ENCODE data around the gene NOL12.

NOL12 gene

DNA sequence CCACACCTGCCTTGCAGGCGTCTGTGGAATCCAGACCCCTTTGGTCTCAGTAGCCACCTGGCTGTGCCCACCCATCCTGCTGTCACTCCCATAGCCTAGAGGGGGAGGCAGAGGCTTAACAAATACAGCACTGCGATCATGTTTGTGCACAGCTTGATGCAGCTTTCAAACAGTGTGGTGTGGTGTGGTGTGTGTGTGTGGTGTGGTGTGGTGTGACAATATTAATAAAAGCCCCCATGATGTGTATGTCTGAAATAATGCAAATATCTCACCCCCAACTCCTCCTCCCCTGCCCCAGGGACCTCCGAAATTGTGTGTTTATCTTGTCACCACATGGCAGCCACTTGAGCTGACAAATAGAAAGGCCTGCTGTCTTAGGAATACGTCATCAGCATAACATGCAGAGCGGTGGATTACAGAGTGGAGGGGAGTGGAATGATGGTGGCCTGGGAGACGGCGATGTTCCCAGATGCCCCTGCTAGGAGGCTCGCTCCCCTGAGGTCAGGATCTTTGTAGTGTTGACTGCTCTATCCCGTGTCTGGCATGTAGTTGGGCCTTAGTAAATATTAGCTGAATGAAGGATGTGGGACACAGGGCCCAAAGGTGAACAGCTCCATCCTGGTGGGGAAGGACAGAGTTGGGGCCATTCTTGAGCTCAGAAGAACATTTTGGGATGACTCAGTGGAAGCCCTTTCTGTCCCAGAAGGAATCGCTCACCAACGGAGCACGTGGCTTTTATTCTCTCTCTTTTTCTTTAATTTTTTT, 24.8 kb upstream of the NOL12 start:
- Histone ChIP-seq H3K9me3 (no peaks in the 10 kb centered on the region), H3K4me3 (no peak overlapping the region), H3K27me3 (no peaks in the 10 kb centered on the region), H3K27ac (peak overlapping the region; percentile 37 to 49), H3K36me3 (peaks cover 0 to 11% (median 10%) of the 10 kb centered on the region in 3 donors), H3K4me1 (peaks cover 0 to 41% (median 25%) of the 10 kb centered on the region in 4 donors)
- no peak for DNase-seq
- peak; percentile 28 to 43 for TF ChIP-seq CTCF (IDR thresholded peaks at IDR 0.05)
- intact Hi-C loops (cut with DNase I; ENCODE audit: low total_unique reads): no loop called here

- H3K4me1 ChIP-seq: peaks cover 0 to 41% (median 25%) of the 10 kb centered on the region in 4 donors
- H3K4me3 ChIP-seq: no peak overlapping the region
Measured at GRCh38 chr22:37662039-37662438, 24.1 kb upstream of the NOL12 start.

GRCh38 chr22:37663521-37664140, 22.5 kb upstream of the NOL12 start:
- no peak overlapping the region for H3K4me3 ChIP-seq
- intact Hi-C loops (cut with DNase I; ENCODE audit: low total_unique reads): loop anchor here (2.0 kb wide), 1 partner anchor 17 kb away; no protein-coding TSS in a partner anchor
- no peaks in the 10 kb centered on the region for H3K9me3 ChIP-seq
- peaks cover 0 to 34% (median 22%) of the 10 kb centered on the region in 4 donors for H3K4me1 ChIP-seq
- no peak for TF ChIP-seq CTCF (IDR thresholded peaks at IDR 0.05)
- H3K27me3 ChIP-seq: no peaks in the 10 kb centered on the region
- no peak overlapping the region for H3K27ac ChIP-seq
- H3K36me3 ChIP-seq: peaks cover 0 to 15% (median 14%) of the 10 kb centered on the region in 3 donors
- no peak for DNase-seq

More at GRCh38 chr22:37662039-37662438, 24.1 kb upstream of the NOL12 start:
- Histone ChIP-seq H3K27me3 (no peaks in the 10 kb centered on the region), H3K27ac (peak overlapping the region; percentile 37 to 49), H3K36me3 (peaks cover 0 to 15% (median 14%) of the 10 kb centered on the region in 3 donors), H3K9me3 (no peaks in the 10 kb centered on the region)
- intact Hi-C loops (cut with DNase I; ENCODE audit: low total_unique reads): loop anchor here (2.0 kb wide), 1 partner anchor 19 kb away; no protein-coding TSS in a partner anchor
- DNase-seq: no peak
- TF ChIP-seq CTCF (IDR thresholded peaks at IDR 0.05): no peak

GRCh38 chr22:37664249-37665101, 21.7 kb upstream of the NOL12 start:
- no peak for DNase-seq
- peaks cover 0 to 29% (median 18%) of the 10 kb centered on the region in 4 donors for H3K4me1 ChIP-seq
- no peak for TF ChIP-seq CTCF (IDR thresholded peaks at IDR 0.05)
- H3K9me3 ChIP-seq: no peaks in the 10 kb centered on the region
- no peaks in the 10 kb centered on the region for H3K27me3 ChIP-seq
- H3K27ac ChIP-seq: no peak overlapping the region
- intact Hi-C loops (cut with DNase I; ENCODE audit: low total_unique reads): no loop called here
- H3K36me3 ChIP-seq: peaks cover 0 to 15% (median 14%) of the 10 kb centered on the region in 3 donors
- H3K4me3 ChIP-seq: no peak overlapping the region

DNA sequence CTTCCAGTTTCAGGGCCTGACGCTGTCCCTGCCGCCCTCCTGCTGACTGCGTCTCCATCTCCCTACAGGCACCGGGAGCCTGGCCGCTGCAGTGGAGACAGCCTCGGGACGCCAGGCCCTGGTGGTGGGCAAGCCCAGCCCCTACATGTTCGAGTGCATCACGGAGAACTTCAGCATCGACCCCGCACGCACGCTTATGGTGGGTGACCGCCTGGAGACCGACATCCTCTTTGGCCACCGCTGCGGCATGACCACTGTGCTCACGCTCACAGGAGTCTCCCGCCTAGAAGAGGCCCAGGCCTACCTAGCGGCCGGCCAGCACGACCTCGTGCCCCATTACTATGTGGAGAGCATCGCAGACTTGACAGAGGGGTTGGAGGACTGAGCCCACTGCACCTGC, 20.7 kb upstream of the NOL12 start:
- Histone ChIP-seq H3K36me3 (peaks cover 0 to 15% (median 14%) of the 10 kb centered on the region in 3 donors), H3K4me1 (peaks cover 0 to 19% (median 12%) of the 10 kb centered on the region in 4 donors), H3K9me3 (no peaks in the 10 kb centered on the region), H3K27ac (no peak overlapping the region), H3K27me3 (no peaks in the 10 kb centered on the region), H3K4me3 (no peak overlapping the region)
- TF ChIP-seq CTCF (IDR thresholded peaks at IDR 0.05): no peak
- DNase-seq: no peak
- intact Hi-C loops (cut with DNase I; ENCODE audit: low total_unique reads): no loop called here

All from tibial artery (tissue), 4 donors.